ENCODE results near the gene PARVG. TPM values are rescaled to one million over a fixed set of nuclear protein-coding genes. Genes with fewer than 3 reads are reported as not detected.

The PARVG gene
- total RNA-seq, 1 donor, result 87.6 TPM

GRCh38 chr22:44181912-44182587 is 1.3 kb downstream of the PARVG start:
- Histone ChIP-seq H3K27me3 (ENCODE audit: insufficient read depth, low read length) (no peaks in the 10 kb centered on the region), H3K4me1 (ENCODE audit: insufficient read depth, low read length) (peaks cover 35% of the 10 kb centered on the region), H3K4me3 (ENCODE audit: low read length) (peak overlapping the region; percentile 72), H3K9me3 (ENCODE audit: low read depth, low read length) (no peaks in the 10 kb centered on the region)

GRCh38 chr22:44182588-44183286 is 2.0 kb downstream of the PARVG start:
- H3K4me3 ChIP-seq (ENCODE audit: low read length), result peak overlapping the region; percentile 72

GRCh38 chr22:44183287-44183588 is 2.5 kb downstream of the PARVG start:
- no peaks in the 10 kb centered on the region for H3K9me3 ChIP-seq (ENCODE audit: low read depth, low read length)
- H3K4me3 ChIP-seq (ENCODE audit: low read length), result peak overlapping the region; percentile 72
- no peaks in the 10 kb centered on the region for H3K27me3 ChIP-seq (ENCODE audit: insufficient read depth, low read length)
- peaks cover 35% of the 10 kb centered on the region for H3K4me1 ChIP-seq (ENCODE audit: insufficient read depth, low read length)

More at GRCh38 chr22:44182588-44183286, 2.0 kb downstream of the PARVG start:
- Histone ChIP-seq H3K9me3 (ENCODE audit: low read depth, low read length) (no peaks in the 10 kb centered on the region), H3K27me3 (ENCODE audit: insufficient read depth, low read length) (no peaks in the 10 kb centered on the region), H3K4me1 (ENCODE audit: insufficient read depth, low read length) (peaks cover 35% of the 10 kb centered on the region)

- H3K9me3 ChIP-seq (ENCODE audit: low read depth, low read length), result no peaks in the 10 kb centered on the region
- no peak overlapping the region for H3K4me3 ChIP-seq (ENCODE audit: low read length)
- peaks cover 35% of the 10 kb centered on the region for H3K4me1 ChIP-seq (ENCODE audit: insufficient read depth, low read length)
- no peaks in the 10 kb centered on the region for H3K27me3 ChIP-seq (ENCODE audit: insufficient read depth, low read length)
Measured at GRCh38 chr22:44184006-44184405, 3.3 kb downstream of the PARVG start.

- Histone ChIP-seq H3K4me1 (ENCODE audit: insufficient read depth, low read length) (peaks cover 32% of the 10 kb centered on the region), H3K27me3 (ENCODE audit: insufficient read depth, low read length) (no peaks in the 10 kb centered on the region)
Measured at GRCh38 chr22:44185237-44186120, 4.8 kb downstream of the PARVG start.

GRCh38 chr22:44186121-44186510 is 5.4 kb downstream of the PARVG start:
- peaks cover 32% of the 10 kb centered on the region for H3K4me1 ChIP-seq (ENCODE audit: insufficient read depth, low read length)
- H3K4me3 ChIP-seq (ENCODE audit: low read length), result no peak overlapping the region
- no peaks in the 10 kb centered on the region for H3K9me3 ChIP-seq (ENCODE audit: low read depth, low read length)
- no peaks in the 10 kb centered on the region for H3K27me3 ChIP-seq (ENCODE audit: insufficient read depth, low read length)

More at GRCh38 chr22:44185237-44186120, 4.8 kb downstream of the PARVG start:
- Histone ChIP-seq H3K9me3 (ENCODE audit: low read depth, low read length) (no peaks in the 10 kb centered on the region), H3K4me3 (ENCODE audit: low read length) (no peak overlapping the region)

- Histone ChIP-seq H3K27me3 (ENCODE audit: insufficient read depth, low read length) (no peaks in the 10 kb centered on the region), H3K4me3 (ENCODE audit: low read length) (no peak overlapping the region), H3K9me3 (ENCODE audit: low read depth, low read length) (no peaks in the 10 kb centered on the region), H3K4me1 (ENCODE audit: insufficient read depth, low read length) (peaks cover 36% of the 10 kb centered on the region)
Measured at GRCh38 chr22:44186737-44187136, 6.0 kb downstream of the PARVG start.

- peaks cover 43% of the 10 kb centered on the region for H3K4me1 ChIP-seq (ENCODE audit: insufficient read depth, low read length)
- H3K4me3 ChIP-seq (ENCODE audit: low read length), result no peak overlapping the region
- H3K9me3 ChIP-seq (ENCODE audit: low read depth, low read length), result no peaks in the 10 kb centered on the region
- H3K27me3 ChIP-seq (ENCODE audit: insufficient read depth, low read length), result no peaks in the 10 kb centered on the region
Measured at GRCh38 chr22:44187652-44188230, 7.0 kb downstream of the PARVG start.

GRCh38 chr22:44188316-44188715 is 7.6 kb downstream of the PARVG start:
- Histone ChIP-seq H3K4me3 (ENCODE audit: low read length) (no peak overlapping the region), H3K27me3 (ENCODE audit: insufficient read depth, low read length) (no peaks in the 10 kb centered on the region), H3K9me3 (ENCODE audit: low read depth, low read length) (no peaks in the 10 kb centered on the region), H3K4me1 (ENCODE audit: insufficient read depth, low read length) (peaks cover 43% of the 10 kb centered on the region)

GRCh38 chr22:44188986-44189630 is 8.4 kb downstream of the PARVG start:
- H3K9me3 ChIP-seq (ENCODE audit: low read depth, low read length), result no peaks in the 10 kb centered on the region
- peaks cover 43% of the 10 kb centered on the region for H3K4me1 ChIP-seq (ENCODE audit: insufficient read depth, low read length)
- no peak overlapping the region for H3K4me3 ChIP-seq (ENCODE audit: low read length)
- H3K27me3 ChIP-seq (ENCODE audit: insufficient read depth, low read length), result no peaks in the 10 kb centered on the region

- Histone ChIP-seq H3K27me3 (ENCODE audit: insufficient read depth, low read length) (no peaks in the 10 kb centered on the region), H3K4me1 (ENCODE audit: insufficient read depth, low read length) (peaks cover 43% of the 10 kb centered on the region), H3K4me3 (ENCODE audit: low read length) (no peak overlapping the region), H3K9me3 (ENCODE audit: low read depth, low read length) (no peaks in the 10 kb centered on the region)
Measured at GRCh38 chr22:44190381-44190976, 9.8 kb downstream of the PARVG start.

- H3K4me1 ChIP-seq (ENCODE audit: insufficient read depth, low read length), result peaks cover 43% of the 10 kb centered on the region
- H3K27me3 ChIP-seq (ENCODE audit: insufficient read depth, low read length), result no peaks in the 10 kb centered on the region
- no peaks in the 10 kb centered on the region for H3K9me3 ChIP-seq (ENCODE audit: low read depth, low read length)
- H3K4me3 ChIP-seq (ENCODE audit: low read length), result no peak overlapping the region
Measured at GRCh38 chr22:44191036-44191454, 10.3 kb downstream of the PARVG start.

GRCh38 chr22:44192098-44192815 is 11.5 kb downstream of the PARVG start:
- no peaks in the 10 kb centered on the region for H3K9me3 ChIP-seq (ENCODE audit: low read depth, low read length)
- H3K4me1 ChIP-seq (ENCODE audit: insufficient read depth, low read length), result peaks cover 43% of the 10 kb centered on the region
- H3K4me3 ChIP-seq (ENCODE audit: low read length), result no peak overlapping the region
- H3K27me3 ChIP-seq (ENCODE audit: insufficient read depth, low read length), result no peaks in the 10 kb centered on the region

Measured in mononuclear cell (primary cell).